ENCODE measurements around the gene SEMA3E. TPM values are rescaled to one million over a fixed set of nuclear protein-coding genes. Genes with fewer than 3 reads are reported as not detected.

Gene SEMA3E
- total and polyA plus RNA-seq, 10 of the 15 experiments (the other 5 are each of a cell fraction or from before 2014, with no cell fraction given) = 0.08 to 2.0 (median 0.82) TPM

GRCh38 chr7:83413424-83413823, 235.5 kb downstream of the SEMA3E start (continued):
- TF ChIP-seq ZNF592 (IDR thresholded peaks at IDR 0.05) (no peak), CHD2 (IDR thresholded peaks at IDR 0.05; ENCODE audit: borderline replicate concordance, low read depth, low read length) (no peak), ZBTB11 (CRISPR knock-in tag; IDR thresholded peaks at IDR 0.05) (no peak)

All from GM12878 (cell line).